Sigmoid colon (tissue), 7 donors: ENCODE results near the gene MAP1S. TPM values are rescaled to one million over a fixed set of nuclear protein-coding genes. Genes with fewer than 3 reads are reported as not detected.

Source experiments
- DNase-seq: peaks from one replicate; pipeline ENCODE4 v3.0.0-alpha.2; 2019
- H3K27ac ChIP-seq, 4 donors: fragments of 200-600 bp; sonication (generic); one replicate each; pipeline ENCODE4 v1.5.1; 2016 to 2019; ENCODE audit warnings: mild to moderate bottlenecking in 1 of 4
- H3K27me3 ChIP-seq, 3 donors: fragments of 200-600 bp; sonication (generic); one replicate each; pipeline ENCODE4 v1.5.1; 2019; ENCODE audit warnings: mild to moderate bottlenecking in 1 of 3
- H3K36me3 ChIP-seq, 4 donors: fragments of 200-600 bp; sonication (generic); one replicate each; pipeline ENCODE4 v1.5.1; 2016 to 2019
- H3K4me1 ChIP-seq, 4 donors: fragments of 200-600 bp; sonication (generic); one replicate each; pipeline ENCODE4 v1.5.1; 2017 to 2019
- H3K4me3 ChIP-seq, 4 donors: fragments of 200-600 bp; sonication (generic); one replicate each; pipeline ENCODE4 v1.5.1; 2017 to 2019; ENCODE audit warnings: mild to moderate bottlenecking in 2 of 4, moderate library complexity in 1 of 4
- H3K9me3 ChIP-seq, 4 donors: fragments of 200-600 bp in 3 of 4; sonication (generic) in 3 of 4; one replicate each; pipeline versions ENCODE4 v1.5.1 to v1.6.1; 2013 to 2019
- CTCF ChIP-seq, 4 experiments: fragments of 450-650 bp in 3 of 4; fragments of 200-600 bp in 1 of 4; IDR thresholded peaks; one replicate each; pipeline ENCODE4 v1.5.1; 2016 to 2019; ENCODE audit warnings: antibody characterized with exemption in 4 of 4, mild to moderate bottlenecking in 3 of 4, moderate library complexity in 2 of 4
- EP300 ChIP-seq, 4 donors: sonication (generic); formaldehyde crosslinking; IDR thresholded peaks; one replicate each; pipeline ENCODE4 v1.6.1; 2017; ENCODE audit warnings: antibody characterized with exemption in 4 of 4
- POLR2A ChIP-seq, 2 donors: fragments of 450-650 bp; IDR thresholded peaks; one replicate each; pipeline ENCODE4 v1.6.1; 2016; ENCODE audit warnings: antibody characterized with exemption in 2 of 2, mild to moderate bottlenecking in 2 of 2, moderate library complexity in 2 of 2
- POLR2AphosphoS5 ChIP-seq, 4 donors: sonication (generic); formaldehyde crosslinking; IDR thresholded peaks; one replicate each; pipeline ENCODE4 v1.6.1; 2017; ENCODE audit warnings: antibody characterized with exemption in 4 of 4
- WGBS, 2 donors: extraction: QIAGEN DNeasy Blood & Tissue Kit; methylation state at CpG; one replicate each; pipeline ENCODE4 v1.1.7; 2013; 5-methylcytosine and 5-hydroxymethylcytosine counted together
- intact Hi-C: fragments of 100-400 bp; cut with DNase I; formaldehyde crosslinking; loops from one replicate; pipeline ENCODE4 v1.15.1; 2023
- polyA plus RNA-seq, 3 donors: library from polyadenylated mRNA; stranded (reverse); fragments of 200-250 nt; gene quantifications; one replicate each; pipeline ENCODE4 v1.2.3, GENCODE V29; 2013
- total RNA-seq, 4 donors: library from RNA; depleted of rRNA; stranded (reverse); fragments of >200 nt; gene quantifications; one replicate each; pipeline ENCODE4 v1.1.0, GENCODE V29; 2016
- donor health status: healthy with polysubstance abuse.
- donor health status: Bipolar disorder and iron deficiency.
- donor health status: healthy.

MAP1S gene
- total and polyA plus RNA-seq, 7 donors: 13.3 to 35.8 (median 15.7) TPM

- peaks cover 0 to 16% (median 7%) of the 10 kb centered on the region in 4 donors for H3K4me1 ChIP-seq
- TF ChIP-seq EP300 (IDR thresholded peaks at IDR 0.05): no peak
- no peak for TF ChIP-seq POLR2A (IDR thresholded peaks at IDR 0.05)
- no peak for TF ChIP-seq CTCF (IDR thresholded peaks at IDR 0.05)
- TF ChIP-seq POLR2AphosphoS5 (IDR thresholded peaks at IDR 0.05): no peak
- no peak overlapping the region for H3K27ac ChIP-seq
- H3K27me3 ChIP-seq: no peaks in the 10 kb centered on the region
- no peaks in the 10 kb centered on the region for H3K9me3 ChIP-seq
- intact Hi-C loops: no loop called here
- 74 to 75% methylated on average over 5 of the region's 5 CpGs for WGBS, 2 donors
- DNase-seq: no peak
- no peaks in the 10 kb centered on the region for H3K36me3 ChIP-seq
- no peak overlapping the region for H3K4me3 ChIP-seq
Measured at GRCh38 chr19:17754634-17755442, 35.6 kb downstream of the MAP1S start.

GRCh38 chr19:17755443-17755890 lies 36.2 kb downstream of the MAP1S start:
- WGBS, 2 donors: 67 to 69% methylated on average over 1 of the region's 1 CpG
- H3K4me3 ChIP-seq: no peak overlapping the region
- no peak for TF ChIP-seq POLR2A (IDR thresholded peaks at IDR 0.05)
- TF ChIP-seq POLR2AphosphoS5 (IDR thresholded peaks at IDR 0.05): no peak
- TF ChIP-seq EP300 (IDR thresholded peaks at IDR 0.05): no peak
- no peak for TF ChIP-seq CTCF (IDR thresholded peaks at IDR 0.05)
- no peak for DNase-seq
- peaks cover 0 to 16% (median 7%) of the 10 kb centered on the region in 4 donors for H3K4me1 ChIP-seq
- no peak overlapping the region for H3K27ac ChIP-seq
- intact Hi-C loops: no loop called here
- no peaks in the 10 kb centered on the region for H3K9me3 ChIP-seq
- H3K36me3 ChIP-seq: no peaks in the 10 kb centered on the region
- H3K27me3 ChIP-seq: no peaks in the 10 kb centered on the region

- DNase-seq: no peak
- no peak overlapping the region for H3K27ac ChIP-seq
- no peaks in the 10 kb centered on the region for H3K27me3 ChIP-seq
- 31 to 53% methylated on average over 12 of the region's 12 CpGs for WGBS, 2 donors
- H3K36me3 ChIP-seq: no peaks in the 10 kb centered on the region
- no peaks in the 10 kb centered on the region for H3K9me3 ChIP-seq
- no peak for TF ChIP-seq EP300 (IDR thresholded peaks at IDR 0.05)
- TF ChIP-seq CTCF (IDR thresholded peaks at IDR 0.05): no peak
- TF ChIP-seq POLR2A (IDR thresholded peaks at IDR 0.05): no peak
- TF ChIP-seq POLR2AphosphoS5 (IDR thresholded peaks at IDR 0.05): no peak
- no peak overlapping the region for H3K4me3 ChIP-seq
- peaks cover 0 to 16% (median 7%) of the 10 kb centered on the region in 4 donors for H3K4me1 ChIP-seq
- intact Hi-C loops: no loop called here
Measured at GRCh38 chr19:17755977-17756670, 36.8 kb downstream of the MAP1S start.

- no peak for TF ChIP-seq EP300 (IDR thresholded peaks at IDR 0.05)
- TF ChIP-seq CTCF (IDR thresholded peaks at IDR 0.05): no peak
- H3K36me3 ChIP-seq: no peaks in the 10 kb centered on the region
- peak overlapping the region in 1 of 4 donors; percentile 21 for H3K27ac ChIP-seq
- H3K27me3 ChIP-seq: no peaks in the 10 kb centered on the region
- no peaks in the 10 kb centered on the region for H3K9me3 ChIP-seq
- 22 to 61% methylated on average over 9 of the region's 9 CpGs for WGBS, 2 donors
- intact Hi-C loops: no loop called here
- DNase-seq: peak; percentile 87
- H3K4me3 ChIP-seq: no peak overlapping the region
- H3K4me1 ChIP-seq: peaks cover 0 to 16% (median 7%) of the 10 kb centered on the region in 4 donors
Measured at GRCh38 chr19:17757125-17757524, 37.8 kb downstream of the MAP1S start.
